ENCODE measurements around the gene DDX6.
"Not testable (repeated sequence)": the region's sequence is repeated elsewhere in the genome, so short reads cannot be mapped to it uniquely, and the experiment has no call there.

- not testable (repeated sequence) for TF ChIP-seq EZH2 (IDR thresholded peaks at IDR 0.05; ENCODE audit: borderline replicate concordance, insufficient read depth, low read depth, low read length, poor library complexity, severe bottlenecking); CTCF (IDR thresholded peaks at IDR 0.05)
Observed at GRCh38 chr11:118783324-118783723, 7.6 kb downstream of the DDX6 start.

Measured in B cell (primary cell).